Uterus (tissue), 4 donors: Measurements from ENCODE around the gene VAMP2. TPM values are rescaled to one million over a fixed set of nuclear protein-coding genes. Genes with fewer than 3 reads are reported as not detected.

Experiments
- DNase-seq, 2 donors: peaks; one replicate each; pipeline ENCODE4 v3.0.0-alpha.2; 2019 to 2020
- H3K27ac ChIP-seq, 2 donors: fragments of 200-600 bp; sonication (generic); 1 replicate in 1 of 2; 2 replicates in 1 of 2; pipeline ENCODE4 v1.5.1; 2016 to 2018
- H3K27me3 ChIP-seq, 2 donors: fragments of 200-600 bp; sonication (generic); one replicate each; pipeline ENCODE4 v1.5.1; 2018 to 2019; ENCODE audit warnings: control low read depth in 1 of 2
- H3K36me3 ChIP-seq, 2 donors: fragments of 200-600 bp; sonication (generic); one replicate each; pipeline ENCODE4 v1.5.1; 2019; ENCODE audit warnings: control low read depth in 1 of 2
- H3K4me1 ChIP-seq, 2 donors: fragments of 200-600 bp; sonication (generic); one replicate each; pipeline ENCODE4 v1.5.1; 2018 to 2019; ENCODE audit warnings: control low read depth in 1 of 2
- H3K4me3 ChIP-seq, 2 donors: fragments of 200-600 bp; sonication (generic); 1 replicate in 1 of 2; 2 replicates in 1 of 2; pipeline ENCODE4 v1.5.1; 2018 to 2019; ENCODE audit warnings: mild to moderate bottlenecking in 1 of 2
- H3K9me3 ChIP-seq, 2 donors: fragments of 200-600 bp; sonication (generic); one replicate each; pipeline ENCODE4 v1.5.1; 2019; ENCODE audit warnings: control low read depth in 1 of 2
- CTCF ChIP-seq, 4 experiments: fragments of 200-600 bp in 2 of 4; fragments of 450-650 bp in 2 of 4; sonication (generic) in 2 of 4; IDR thresholded peaks; one replicate each; pipeline ENCODE4 v1.5.1; 2016 to 2019; ENCODE audit warnings: antibody characterized with exemption in 4 of 4, mild to moderate bottlenecking in 2 of 4, moderate library complexity in 1 of 4
- POLR2A ChIP-seq, 2 donors: fragments of 450-650 bp; IDR thresholded peaks; one replicate each; pipeline ENCODE4 v1.6.1; 2016; ENCODE audit warnings: antibody characterized with exemption in 2 of 2, mild to moderate bottlenecking in 1 of 2, moderate library complexity in 1 of 2
- intact Hi-C: fragments of 100-400 bp; cut with DNase I; formaldehyde crosslinking; loops from one replicate; pipeline ENCODE4 v1.15.1; 2023; ENCODE audit warnings: low total_unique reads
- total RNA-seq, 4 donors: library from RNA; depleted of rRNA in 3 of 4; stranded (reverse); fragments of >200 nt in 3 of 4; gene quantifications; one replicate each; pipeline versions ENCODE4 v1.1.0 to v1.2.4, GENCODE V29; 2014 to 2023
- donor health status: DM: yes; HTN: yes; CAD: no.

VAMP2 gene
- total RNA-seq, 4 donors from 2014 or later = 6.7 to 150 (median 14.1) TPM

GRCh38 chr17:8121407-8121680, 41.4 kb downstream of the VAMP2 start:
- H3K27ac ChIP-seq = peak overlapping the region; percentile 34 to 82

GRCh38 chr17:8120520-8121406, 42.0 kb downstream of the VAMP2 start:
- intact Hi-C loops = loop anchor here (10.0 kb wide), 1 partner anchor 64 kb away; no protein-coding TSS in a partner anchor
- peak overlapping the region; percentile 82 to 98 for H3K27ac ChIP-seq
- no peaks in the 10 kb centered on the region for H3K36me3 ChIP-seq
- H3K27me3 ChIP-seq = no peaks in the 10 kb centered on the region
- peaks cover 0 to 45% of the 10 kb centered on the region in 2 donors for H3K4me1 ChIP-seq
- peak; percentile 58 to 59 for DNase-seq
- TF ChIP-seq CTCF (IDR thresholded peaks at IDR 0.05) (peak in 2 of 4 experiments; percentile 40 to 43), POLR2A (IDR thresholded peaks at IDR 0.05) (no peak)
- H3K9me3 ChIP-seq = no peaks in the 10 kb centered on the region
- H3K4me3 ChIP-seq = peak overlapping the region; percentile 7 to 50

More at GRCh38 chr17:8121407-8121680, 41.4 kb downstream of the VAMP2 start:
- DNase-seq = no peak
- H3K27me3 ChIP-seq = no peaks in the 10 kb centered on the region
- TF ChIP-seq CTCF (IDR thresholded peaks at IDR 0.05) = no peak
- no peak for TF ChIP-seq POLR2A (IDR thresholded peaks at IDR 0.05)
- no peaks in the 10 kb centered on the region for H3K36me3 ChIP-seq
- H3K9me3 ChIP-seq = no peaks in the 10 kb centered on the region
- peaks cover 0 to 45% of the 10 kb centered on the region in 2 donors for H3K4me1 ChIP-seq
- H3K4me3 ChIP-seq = peak overlapping the region; percentile 43 to 50
- intact Hi-C loops = loop anchor here (10.0 kb wide), 1 partner anchor 63 kb away; no protein-coding TSS in a partner anchor

- TF ChIP-seq CTCF (IDR thresholded peaks at IDR 0.05) (peak in 1 of 4 experiments; percentile 4), POLR2A (IDR thresholded peaks at IDR 0.05) (no peak)
- peaks cover 0 to 39% of the 10 kb centered on the region in 2 donors for H3K4me1 ChIP-seq
- intact Hi-C loops = loop anchor here (10.0 kb wide), 1 partner anchor 65 kb away; no protein-coding TSS in a partner anchor
- H3K4me3 ChIP-seq = peak overlapping the region; percentile 50 to 62
- no peaks in the 10 kb centered on the region for H3K9me3 ChIP-seq
- peak; percentile 78 to 82 for DNase-seq
- H3K27ac ChIP-seq = peak overlapping the region; percentile 85 to 98
- H3K36me3 ChIP-seq = no peaks in the 10 kb centered on the region
- H3K27me3 ChIP-seq = no peaks in the 10 kb centered on the region
These were observed 42.9 kb downstream of the VAMP2 start for GRCh38 chr17:8119581-8120519.

- Histone ChIP-seq H3K4me1 (peaks cover 0 to 31% of the 10 kb centered on the region in 2 donors), H3K36me3 (no peaks in the 10 kb centered on the region), H3K27me3 (no peaks in the 10 kb centered on the region), H3K9me3 (no peaks in the 10 kb centered on the region), H3K27ac (peak overlapping the region; percentile 85 to 98), H3K4me3 (peak overlapping the region; percentile 45 to 62)
- intact Hi-C loops = no loop called here
- TF ChIP-seq CTCF (IDR thresholded peaks at IDR 0.05) = peak; percentile 86 to 93 (median 88)
- no peak for TF ChIP-seq POLR2A (IDR thresholded peaks at IDR 0.05)
- peak; percentile 88 to 90 for DNase-seq
These were observed 43.8 kb downstream of the VAMP2 start for GRCh38 chr17:8118769-8119580.
